GM18861 (cell line): ENCODE measurements around the gene ALKBH3.

Source experiments
- ATAC-seq: cut with Tn5 transposase; IDR thresholded peaks from one replicate; pipeline ENCODE4 v1.9.1; 2021; ENCODE audit not compliant: unreplicated experiment

ALKBH3 gene

DNA sequence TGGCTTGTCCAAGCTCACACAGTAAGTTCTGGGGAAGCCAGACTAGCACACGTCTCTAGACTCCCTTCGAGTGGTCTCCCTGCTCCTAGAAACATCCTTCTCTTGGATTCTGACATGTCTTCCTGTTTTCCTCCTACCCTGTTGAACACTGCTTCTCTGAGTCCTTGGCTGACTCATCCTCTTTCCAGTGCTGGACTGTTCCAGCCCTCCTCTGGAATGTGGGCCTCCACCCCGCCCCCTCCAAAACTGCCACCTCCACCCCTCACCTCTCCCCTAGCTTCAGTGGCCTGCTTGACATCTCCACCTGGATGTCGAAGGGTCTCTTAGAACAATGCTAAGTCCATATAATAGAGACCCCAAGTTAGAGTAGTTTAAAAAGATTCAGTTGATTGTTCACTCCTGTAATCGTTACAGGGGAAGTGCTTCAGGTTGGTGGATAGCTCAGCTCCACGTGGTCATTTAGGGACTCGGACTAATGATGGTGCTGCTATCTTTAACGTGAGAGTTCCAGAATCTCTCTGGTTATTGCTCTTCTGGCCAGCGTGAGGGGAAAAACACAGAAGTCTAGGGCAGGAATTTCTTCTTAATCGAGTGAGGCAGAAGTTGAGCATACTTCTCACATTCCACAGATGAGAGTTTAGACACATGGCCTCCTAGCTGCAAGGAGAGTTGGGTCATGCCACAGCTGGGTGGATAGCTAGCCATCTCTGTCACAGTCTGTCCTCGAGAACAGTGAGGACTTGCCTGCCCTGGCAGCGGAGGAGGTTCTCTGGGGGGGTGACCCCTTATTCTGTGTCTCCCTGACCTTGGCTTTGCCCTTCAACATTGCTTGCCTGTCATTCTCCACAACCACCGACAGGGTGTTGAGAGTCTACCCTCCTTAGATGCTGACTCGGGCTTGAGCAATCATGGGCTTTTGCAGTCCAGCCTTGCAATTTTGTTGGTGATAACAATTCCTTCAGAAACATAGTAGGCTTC lies 57.1 kb downstream of the ALKBH3 start:
- no peak for ATAC-seq

GRCh38 chr11:43941257-43941994 lies 60.8 kb downstream of the ALKBH3 start:
- ATAC-seq: no peak

- no peak for ATAC-seq
Observed at GRCh38 chr11:43942662-43943371, 62.2 kb downstream of the ALKBH3 start.

DNA sequence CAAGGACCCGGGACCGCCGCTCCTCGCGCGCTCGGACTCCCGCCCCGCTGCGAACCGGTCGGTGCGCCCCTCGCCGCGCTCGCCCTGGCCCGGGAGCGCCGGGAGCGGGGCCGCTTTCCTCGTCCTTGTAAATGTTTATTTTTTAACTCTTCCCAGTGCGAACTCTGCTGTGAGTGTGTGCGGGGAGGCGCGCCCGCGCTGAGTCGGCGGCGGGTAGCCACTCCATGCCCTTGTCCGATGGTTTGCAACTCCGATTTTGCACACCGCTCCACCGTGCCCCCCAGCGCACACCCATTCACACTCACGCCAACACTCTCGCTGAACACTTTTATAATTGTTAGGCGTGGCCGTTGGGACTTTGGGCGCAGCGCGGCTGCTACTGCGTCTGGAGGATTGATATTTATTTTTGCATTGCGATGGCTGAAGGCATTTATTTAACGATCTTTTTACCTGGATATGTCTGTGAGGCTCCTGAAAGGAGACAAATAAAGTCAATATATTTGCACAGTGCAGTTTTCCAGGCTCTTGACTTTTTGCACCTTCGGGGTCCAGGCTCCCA lies 62.8 kb downstream of the ALKBH3 start:
- no peak for ATAC-seq

DNA sequence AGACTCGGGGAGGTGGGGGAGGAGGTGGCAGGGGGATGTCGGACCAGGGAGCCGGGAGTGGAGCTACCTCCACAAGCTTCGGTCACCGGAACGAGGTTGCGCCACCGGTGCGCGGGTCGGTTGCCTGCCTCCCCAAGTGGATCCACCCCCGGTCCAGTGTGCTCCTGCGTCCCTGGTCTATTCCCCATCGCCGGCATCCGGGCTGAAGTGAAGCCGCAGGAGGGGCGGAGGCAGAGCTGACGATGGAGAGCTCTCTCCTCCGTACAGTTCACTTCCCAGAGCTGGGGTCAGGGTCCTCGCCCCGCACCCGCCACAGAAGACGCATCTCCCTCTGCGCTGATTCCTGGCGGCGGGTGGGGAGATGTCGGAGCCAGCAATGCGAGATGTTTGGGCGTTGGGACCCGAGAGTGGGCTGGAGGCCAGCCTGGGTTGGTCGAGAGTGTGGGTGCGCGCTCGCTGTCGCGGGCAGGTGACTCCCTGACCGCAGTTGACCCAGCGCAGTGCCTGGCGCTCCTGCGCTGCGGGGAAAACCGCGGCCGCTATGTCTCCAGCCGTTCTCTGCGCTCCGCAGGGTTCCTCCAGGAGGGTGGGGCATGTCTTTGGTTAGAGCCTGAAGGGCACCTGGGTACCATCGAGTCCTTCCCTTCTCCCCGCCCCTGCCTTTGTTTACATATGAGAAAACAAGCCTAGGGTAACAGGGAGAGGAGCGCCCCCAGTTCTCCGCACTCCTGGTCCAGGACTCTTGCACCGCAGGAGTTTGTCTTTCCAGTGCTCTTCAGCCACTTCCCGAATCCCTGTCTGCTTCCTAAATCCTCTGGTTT lies 63.5 kb downstream of the ALKBH3 start:
- no peak for ATAC-seq

DNA sequence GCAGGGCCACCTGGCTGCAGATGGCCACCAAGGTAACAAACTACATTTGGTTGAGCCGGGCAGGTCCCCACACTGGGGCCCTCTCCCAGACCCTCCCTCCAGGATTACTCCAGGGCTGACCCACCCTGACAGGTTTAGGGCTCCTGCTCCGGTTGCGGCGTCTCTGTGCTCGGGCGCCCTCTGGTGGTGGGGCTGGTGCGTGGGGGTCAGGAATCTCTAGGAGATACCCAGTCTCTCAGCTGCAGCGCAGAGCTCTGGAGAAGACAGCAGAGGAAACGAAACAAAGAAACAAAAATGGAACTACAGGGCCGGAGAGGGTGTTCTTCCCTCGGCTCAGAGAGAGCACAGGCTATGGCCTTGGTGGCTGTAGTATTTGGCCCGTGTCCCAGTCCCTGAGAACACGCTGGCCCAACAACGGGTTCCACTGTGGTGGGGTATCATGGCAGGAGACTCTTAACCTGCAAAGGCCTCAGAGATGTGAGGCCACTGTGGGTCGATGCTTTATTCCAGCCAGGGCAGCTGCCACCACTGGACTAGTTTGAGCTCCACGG lies 64.2 kb downstream of the ALKBH3 start:
- ATAC-seq: no peak

DNA sequence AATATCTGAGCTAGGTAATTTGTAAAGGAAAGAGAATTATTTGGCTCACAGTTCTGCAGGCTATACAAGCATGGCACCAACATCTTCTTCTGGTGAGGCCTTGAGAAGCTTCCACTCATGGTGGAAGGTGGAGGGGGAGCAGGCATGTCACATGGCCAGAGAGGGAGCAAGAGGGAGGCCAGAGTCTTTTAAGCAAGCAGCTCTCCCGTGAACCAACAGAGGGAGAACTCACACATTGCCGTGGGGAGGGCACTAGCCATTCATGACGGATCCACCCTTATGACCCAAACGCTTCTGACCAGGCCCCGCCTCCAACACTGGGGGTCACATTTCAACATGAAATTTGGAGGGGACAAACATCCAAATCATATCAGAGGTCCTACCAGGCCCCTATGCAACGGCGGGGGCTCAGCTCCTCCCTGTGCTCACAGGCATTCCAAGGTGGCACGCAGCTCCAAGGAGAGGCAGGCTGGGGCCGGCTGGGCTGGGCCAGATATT lies 66.4 kb downstream of the ALKBH3 start:
- ATAC-seq: no peak

- no peak for ATAC-seq
Observed at GRCh38 chr11:43947815-43948214, 67.2 kb downstream of the ALKBH3 start.

GRCh38 chr11:43948341-43949225 lies 68.0 kb downstream of the ALKBH3 start:
- no peak for ATAC-seq

- no peak for ATAC-seq
Observed at GRCh38 chr11:43950311-43950855, 69.8 kb downstream of the ALKBH3 start.

GRCh38 chr11:43951231-43951630 lies 70.6 kb downstream of the ALKBH3 start:
- ATAC-seq: no peak

DNA sequence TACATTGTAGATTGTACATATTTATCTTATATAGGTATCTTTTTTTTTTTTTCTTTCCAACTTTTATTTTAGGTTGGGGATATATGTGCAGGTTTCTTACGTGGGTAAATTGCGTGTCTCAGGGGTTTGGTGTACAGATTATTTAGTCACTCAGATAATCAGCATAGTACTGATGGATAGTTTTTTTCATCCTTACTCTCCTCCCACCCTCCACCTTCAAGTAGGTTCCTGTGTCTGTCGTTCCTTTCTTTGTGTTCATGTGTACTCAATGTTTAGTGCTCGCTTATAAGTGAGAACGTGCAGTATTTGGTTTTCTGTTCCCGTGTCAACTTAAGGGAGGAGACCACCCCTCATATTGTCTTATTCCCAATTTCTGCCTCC lies 71.4 kb downstream of the ALKBH3 start:
- no peak for ATAC-seq

GRCh38 chr11:43952401-43953342 lies 72.0 kb downstream of the ALKBH3 start:
- ATAC-seq: no peak

DNA sequence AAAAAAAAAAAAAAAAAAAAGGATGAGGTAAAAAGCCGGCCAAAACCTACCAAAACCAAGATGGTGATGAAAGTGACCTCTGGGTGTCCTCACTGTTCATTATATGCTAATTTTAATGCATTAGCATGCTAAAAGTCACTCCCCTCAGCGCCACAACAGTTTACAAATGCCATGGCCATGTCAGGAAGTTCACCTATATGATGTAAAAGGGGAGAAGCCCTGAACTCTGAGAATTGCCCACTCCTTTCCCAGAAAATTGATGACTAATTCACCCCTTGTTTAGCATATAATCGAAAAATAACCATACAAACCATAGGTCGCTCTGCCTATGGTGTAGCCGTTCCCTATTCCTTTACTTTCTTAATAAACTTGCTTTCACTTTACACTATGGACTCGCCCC lies 72.9 kb downstream of the ALKBH3 start:
- ATAC-seq: no peak

GRCh38 chr11:43954241-43954640 lies 73.6 kb downstream of the ALKBH3 start:
- ATAC-seq: no peak

DNA sequence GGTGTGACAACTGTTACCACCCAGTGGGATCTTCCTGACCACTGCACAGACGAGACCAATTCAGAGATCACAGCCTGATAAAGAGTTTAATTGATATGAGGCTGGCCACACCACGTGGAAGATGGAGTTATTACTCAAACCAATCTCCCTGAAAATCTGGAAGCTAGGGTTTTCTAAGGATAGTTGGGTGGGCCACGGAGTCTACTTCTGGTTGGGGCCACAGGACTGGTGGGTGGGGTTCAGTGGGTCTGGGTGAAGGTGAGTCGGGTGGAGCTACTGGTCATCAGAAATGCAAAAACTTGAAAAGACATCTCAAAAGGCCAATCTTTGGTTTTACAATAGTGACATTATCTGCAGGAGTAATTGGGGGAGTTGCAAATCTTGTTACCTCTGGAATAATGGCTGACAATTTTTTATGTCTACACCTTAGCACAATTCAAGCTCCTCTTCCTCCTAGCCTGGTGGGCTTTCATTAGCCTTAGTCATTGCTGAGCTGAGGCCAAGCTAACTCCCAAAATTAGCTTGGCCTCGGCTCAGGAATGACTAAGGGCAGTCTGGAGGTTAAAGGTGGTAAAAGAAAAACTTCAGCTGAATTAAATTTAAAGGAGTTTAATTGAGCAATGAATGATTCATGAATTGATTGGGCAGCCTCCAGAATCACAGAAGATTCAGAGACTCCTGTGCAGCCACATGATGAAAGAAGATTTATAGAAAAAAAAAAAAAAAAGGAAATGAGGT lies 74.9 kb downstream of the ALKBH3 start:
- no peak for ATAC-seq

DNA sequence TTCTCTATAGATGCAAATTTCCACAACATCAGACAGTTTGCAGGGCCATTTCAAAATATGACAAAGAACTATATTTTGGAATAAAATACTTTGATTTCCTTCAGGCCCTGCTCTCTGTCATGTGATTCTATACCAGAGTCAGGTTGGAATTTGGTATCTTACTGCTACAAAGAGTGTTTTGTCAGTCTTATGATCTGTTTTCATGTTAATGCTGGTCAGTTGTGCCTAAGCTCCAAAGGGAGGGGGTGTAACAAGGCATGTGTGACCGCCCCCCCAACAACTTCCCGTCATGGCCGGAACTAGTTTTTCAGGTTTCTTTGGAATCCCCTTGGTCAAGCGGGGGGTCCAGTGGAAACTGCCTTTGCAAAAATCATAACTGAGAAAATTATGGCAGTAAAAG lies 76.9 kb downstream of the ALKBH3 start:
- ATAC-seq: no peak
